Measurements from ENCODE around the gene FUT1.

Gene FUT1

DNA sequence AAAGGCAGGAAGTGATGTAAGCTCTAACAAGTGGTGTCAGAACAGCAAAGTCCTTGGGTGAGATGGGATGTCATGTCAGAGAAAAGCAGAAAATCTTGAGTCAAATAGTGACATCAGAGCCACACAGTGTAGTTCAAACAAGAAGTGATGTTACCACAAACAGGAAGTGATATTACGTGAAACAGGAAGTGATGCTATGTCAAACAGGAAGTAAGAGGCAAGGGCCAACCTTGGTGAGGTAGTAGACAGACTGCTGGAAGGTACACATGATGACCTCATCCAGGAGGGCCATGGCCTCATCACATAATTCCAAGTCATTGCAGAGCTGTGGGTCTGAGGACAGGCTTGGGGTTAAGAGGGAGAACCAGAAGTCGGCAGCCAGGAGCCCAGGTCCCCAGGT, 25.9 kb downstream of the FUT1 start:
- TF ChIP-seq, protein P1, sequence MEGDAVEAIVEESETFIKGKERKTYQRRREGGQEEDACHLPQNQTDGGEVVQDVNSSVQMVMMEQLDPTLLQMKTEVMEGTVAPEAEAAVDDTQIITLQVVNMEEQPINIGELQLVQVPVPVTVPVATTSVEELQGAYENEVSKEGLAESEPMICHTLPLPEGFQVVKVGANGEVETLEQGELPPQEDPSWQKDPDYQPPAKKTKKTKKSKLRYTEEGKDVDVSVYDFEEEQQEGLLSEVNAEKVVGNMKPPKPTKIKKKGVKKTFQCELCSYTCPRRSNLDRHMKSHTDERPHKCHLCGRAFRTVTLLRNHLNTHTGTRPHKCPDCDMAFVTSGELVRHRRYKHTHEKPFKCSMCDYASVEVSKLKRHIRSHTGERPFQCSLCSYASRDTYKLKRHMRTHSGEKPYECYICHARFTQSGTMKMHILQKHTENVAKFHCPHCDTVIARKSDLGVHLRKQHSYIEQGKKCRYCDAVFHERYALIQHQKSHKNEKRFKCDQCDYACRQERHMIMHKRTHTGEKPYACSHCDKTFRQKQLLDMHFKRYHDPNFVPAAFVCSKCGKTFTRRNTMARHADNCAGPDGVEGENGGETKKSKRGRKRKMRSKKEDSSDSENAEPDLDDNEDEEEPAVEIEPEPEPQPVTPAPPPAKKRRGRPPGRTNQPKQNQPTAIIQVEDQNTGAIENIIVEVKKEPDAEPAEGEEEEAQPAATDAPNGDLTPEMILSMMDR (conservative IDR thresholded peaks at IDR 0.05; ENCODE audit: low read depth, low read length) = no peak
- no peak for DNase-seq (ENCODE audit: low read depth)
- H3K4me3 ChIP-seq (ENCODE audit: low read length) = no peak overlapping the region

DNA sequence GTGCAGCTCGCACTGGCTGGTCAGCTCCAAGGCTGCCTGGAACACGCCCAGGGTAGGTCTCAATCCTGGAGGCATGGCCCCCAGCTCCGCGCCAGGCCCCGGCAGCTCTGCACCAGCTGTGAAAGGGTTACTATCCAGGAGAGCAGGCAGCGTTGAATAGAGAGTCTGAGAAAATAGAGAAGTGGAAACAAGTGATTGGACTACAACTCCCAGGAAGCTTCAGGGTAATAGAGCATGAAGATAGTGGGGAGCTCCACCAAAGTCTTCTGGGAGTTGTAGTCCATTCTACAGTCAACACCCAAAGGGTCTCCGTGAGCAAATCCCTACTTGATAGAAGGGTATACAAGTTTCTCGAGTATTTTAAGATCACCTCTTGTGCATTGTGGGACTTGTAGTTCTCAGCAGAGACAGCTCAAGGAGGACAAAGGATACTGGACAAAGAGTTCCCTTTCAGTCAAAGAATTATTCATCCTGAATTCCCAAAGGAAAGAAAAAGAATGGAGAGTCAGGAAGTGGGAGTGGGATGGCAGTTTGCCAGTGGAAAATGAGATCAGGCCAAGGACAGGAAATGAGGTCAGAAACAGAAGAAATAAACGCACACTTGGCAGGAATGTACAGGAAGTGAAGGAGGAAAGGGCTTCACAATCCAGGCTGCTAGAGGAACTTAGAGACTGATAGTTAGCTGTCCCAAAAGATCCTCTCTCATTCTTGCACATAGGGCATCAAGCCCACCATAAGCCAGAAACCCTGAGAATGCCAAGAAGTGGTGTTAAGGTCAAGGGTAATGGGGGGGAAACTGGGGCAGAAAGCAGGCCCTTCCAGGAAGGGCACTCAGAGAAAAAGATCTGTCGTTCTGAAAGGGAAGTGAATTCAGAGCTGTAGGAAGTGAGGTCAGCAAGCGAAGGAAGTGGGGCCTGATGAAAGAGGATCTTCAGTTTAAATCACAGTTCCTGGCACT, 27.4 kb downstream of the FUT1 start:
- TF ChIP-seq, protein P1 (conservative IDR thresholded peaks at IDR 0.05; ENCODE audit: low read depth, low read length) = no peak
- no peak overlapping the region for H3K4me3 ChIP-seq (ENCODE audit: low read length)
- no peak for DNase-seq (ENCODE audit: low read depth)

DNA sequence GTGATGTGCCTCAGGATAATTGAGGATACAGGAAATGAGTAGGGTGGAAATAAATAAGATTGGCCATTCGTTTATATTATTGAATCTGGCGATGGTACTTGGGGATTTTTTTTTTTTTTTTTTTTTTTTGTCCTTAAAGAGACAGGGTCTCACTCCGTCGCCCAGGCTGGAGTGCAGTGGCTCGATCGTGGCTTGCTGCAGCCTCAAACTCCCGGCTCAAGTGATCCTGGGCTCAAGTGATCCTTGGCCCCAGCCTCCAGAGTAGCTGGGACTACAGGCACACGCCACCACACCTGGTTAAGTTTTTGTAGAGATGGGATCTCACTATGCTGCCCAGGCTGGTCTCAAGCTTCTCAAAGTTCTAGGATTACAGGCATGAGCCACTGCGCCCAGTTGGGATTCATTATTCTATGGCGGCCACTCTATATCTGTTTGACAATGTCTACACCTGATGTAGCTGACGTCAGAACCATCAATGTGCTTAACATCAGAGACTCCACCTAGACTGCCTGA, 30.2 kb downstream of the FUT1 start:
- DNase-seq (ENCODE audit: low read depth) = no peak
- H3K4me3 ChIP-seq (ENCODE audit: low read length) = no peak overlapping the region
- TF ChIP-seq, protein P1 (conservative IDR thresholded peaks at IDR 0.05; ENCODE audit: low read depth, low read length) = no peak

DNA sequence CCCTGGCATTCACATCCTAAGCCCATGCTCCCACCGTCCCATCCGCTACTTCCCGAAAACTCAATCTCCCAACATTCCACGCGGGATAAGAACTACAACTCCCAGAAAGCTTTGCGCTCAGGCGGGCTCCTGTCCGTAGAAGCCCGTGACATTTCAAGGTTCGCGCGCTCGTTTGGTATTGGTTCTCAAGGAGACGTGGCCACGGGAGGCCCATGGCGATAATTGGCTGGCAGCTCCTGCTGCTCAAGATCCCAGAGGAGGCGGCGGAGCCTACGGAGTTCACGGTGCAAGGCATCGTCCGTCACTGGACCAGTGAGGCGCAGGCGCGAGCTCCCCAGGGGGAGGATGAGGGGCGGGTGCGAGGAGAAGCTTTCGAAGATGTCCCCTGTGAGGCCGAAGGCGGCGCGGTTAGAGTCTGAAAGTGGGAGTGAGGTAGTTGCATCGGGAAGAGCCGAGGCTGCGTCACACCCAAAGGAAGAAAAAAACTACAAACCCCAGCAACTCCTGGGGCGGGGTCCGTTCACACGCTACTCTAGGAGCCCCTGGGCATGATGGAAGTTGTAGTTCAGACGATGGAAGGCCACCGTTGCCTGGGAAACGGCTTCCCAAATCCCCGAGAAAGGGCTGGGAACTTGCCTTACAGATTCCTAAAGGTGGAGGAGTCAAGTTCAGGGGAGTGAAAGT, 31.7 kb downstream of the FUT1 start:
- peak; percentile 97 for DNase-seq (ENCODE audit: low read depth)
- peak overlapping the region; percentile 82 for H3K4me3 ChIP-seq (ENCODE audit: low read length)
- TF ChIP-seq, protein P1 (conservative IDR thresholded peaks at IDR 0.05; ENCODE audit: low read depth, low read length) = no peak

DNA sequence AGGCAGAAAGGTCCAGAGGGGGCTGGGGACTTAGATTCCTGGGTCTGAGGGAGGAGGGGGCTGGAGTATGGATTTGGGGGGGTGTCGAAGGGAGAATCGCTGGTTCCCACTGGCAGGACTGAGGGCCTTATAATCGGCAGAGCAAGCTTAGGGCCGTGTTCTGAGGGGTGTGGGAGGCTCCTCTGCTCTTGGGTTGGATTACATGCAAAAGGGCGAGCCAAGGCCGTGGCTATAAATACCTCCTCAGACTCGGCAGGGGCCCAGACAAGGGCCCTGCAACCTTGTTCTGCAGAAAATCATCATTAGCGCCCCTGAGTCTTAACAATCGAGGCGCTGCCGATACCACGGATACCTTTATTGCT, 32.2 kb downstream of the FUT1 start:
- peak overlapping the region; percentile 82 for H3K4me3 ChIP-seq (ENCODE audit: low read length)
- no peak for DNase-seq (ENCODE audit: low read depth)
- TF ChIP-seq, protein P1 (conservative IDR thresholded peaks at IDR 0.05; ENCODE audit: low read depth, low read length) = no peak

DNA sequence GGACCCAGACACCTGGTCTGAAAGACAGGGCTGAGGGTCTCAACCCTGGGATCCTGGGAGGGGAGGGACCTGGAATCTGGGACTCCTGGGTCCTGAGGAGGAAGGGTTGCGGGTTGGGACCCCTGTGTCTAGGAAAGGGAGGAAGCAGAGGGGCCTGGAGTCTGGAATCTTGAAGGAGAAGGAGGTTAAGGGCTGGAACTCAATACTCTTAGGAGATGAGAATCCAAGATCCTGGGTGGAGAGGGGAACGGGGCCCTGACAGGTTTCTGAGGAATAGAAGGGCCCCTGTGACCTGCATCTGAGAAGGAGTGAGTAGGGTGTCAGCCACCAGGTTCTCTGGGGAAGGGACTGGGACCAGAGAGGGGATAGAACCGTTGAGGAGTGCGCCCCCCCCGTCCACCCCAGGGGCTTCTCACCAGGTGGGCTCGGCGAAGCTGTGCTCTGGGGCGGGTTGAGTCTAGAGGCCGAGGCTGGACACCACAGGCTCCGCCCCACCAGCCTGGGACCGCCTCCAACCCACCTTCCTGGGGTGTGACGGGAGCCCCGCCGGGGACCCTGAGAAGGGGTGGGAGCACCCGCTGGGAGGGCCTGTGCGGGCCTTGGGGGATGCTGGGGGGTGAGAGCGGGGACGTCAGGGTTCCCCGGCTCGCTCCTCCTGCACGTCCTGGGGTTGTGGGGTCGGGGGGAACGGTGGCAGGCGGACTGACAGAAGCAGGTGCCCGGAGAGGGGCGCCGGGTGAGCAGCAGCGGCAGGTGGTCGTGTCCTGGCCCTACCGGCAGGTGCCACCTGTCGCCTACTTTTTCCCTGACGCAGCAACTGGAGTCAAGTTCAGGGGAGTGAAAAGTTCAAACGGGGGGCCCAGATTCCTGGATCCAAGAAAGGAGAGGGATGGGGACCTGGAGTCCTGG, 32.9 kb downstream of the FUT1 start, which contains the start of gene MAMSTR:
MAMSTR (minus strand) TSS at position 463 of the 909 bp plus-strand sequence. CDS start 694 bp downstream, outside the sequence.
- no peak for DNase-seq (ENCODE audit: low read depth)
- TF ChIP-seq, protein P1 (conservative IDR thresholded peaks at IDR 0.05; ENCODE audit: low read depth, low read length) = no peak
- peak within 1 kb of the TSS; percentile 82 for H3K4me3 ChIP-seq (ENCODE audit: low read length)

Data from retinal pigment epithelial cell (primary cell).